ENCODE data around the gene IFITM5.

IFITM5 gene

DNA sequence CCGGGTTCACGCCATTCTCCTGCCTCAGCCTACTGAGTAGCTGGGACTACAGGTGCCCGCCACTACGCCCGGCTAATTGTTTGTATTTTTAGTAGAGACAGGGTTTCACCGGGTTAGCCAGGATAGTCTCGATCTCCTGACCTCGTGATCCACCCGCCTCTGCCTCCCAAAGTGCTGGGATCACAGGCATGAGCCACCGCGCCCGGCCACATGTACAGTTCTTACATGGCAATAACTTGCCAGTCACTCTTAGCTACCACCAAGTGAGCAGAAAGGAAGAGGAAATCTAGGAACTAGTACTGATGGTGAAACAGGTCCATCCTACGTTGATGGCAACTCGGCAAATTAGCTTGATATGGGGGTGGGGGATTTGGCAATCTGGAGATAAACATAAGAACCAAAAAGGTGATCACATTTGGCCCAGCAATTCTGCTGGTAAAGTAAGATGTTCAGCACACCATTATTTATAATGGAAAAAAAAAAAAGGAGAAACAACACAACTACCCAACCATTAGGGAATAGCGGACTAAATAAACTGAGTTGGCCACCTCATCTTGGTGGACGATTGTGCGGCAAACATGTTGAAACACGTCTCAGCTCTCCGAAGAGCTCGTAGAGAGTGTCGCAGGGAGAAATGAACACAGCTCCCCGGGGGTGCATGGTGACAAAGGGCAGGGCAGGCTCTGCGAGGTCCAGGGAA is 15.8 kb downstream of the IFITM5 start:
- DNase-seq (ENCODE audit: low spot score) = no peak

- no peak for DNase-seq (ENCODE audit: low spot score)
Measured at GRCh38 chr11:282630-283360, 16.5 kb downstream of the IFITM5 start.

DNA sequence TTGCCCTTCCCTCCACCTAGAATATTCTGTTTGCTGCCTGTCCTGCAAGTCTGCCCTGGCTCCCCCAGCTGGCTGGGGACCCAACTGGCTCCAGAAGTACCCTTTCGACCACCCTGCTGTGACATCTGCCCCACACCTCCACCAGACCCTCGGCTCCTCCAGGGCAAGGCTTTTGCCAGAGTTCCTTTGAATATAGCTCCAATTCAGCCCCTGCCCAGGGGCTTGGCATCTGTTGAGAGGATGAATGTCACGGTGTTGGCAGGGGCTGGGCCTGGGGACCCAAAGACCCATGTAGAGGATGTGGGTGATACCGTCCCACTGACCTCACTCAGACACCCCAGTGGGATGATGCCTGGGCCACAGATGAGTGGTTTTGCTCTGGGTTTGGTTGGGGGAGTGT is 17.2 kb downstream of the IFITM5 start:
- no peak for DNase-seq (ENCODE audit: low spot score)

GRCh38 chr11:281486-282161 is 17.7 kb downstream of the IFITM5 start:
- no peak for DNase-seq (ENCODE audit: low spot score)

GRCh38 chr11:280706-281485 is 18.4 kb downstream of the IFITM5 start:
- DNase-seq (ENCODE audit: low spot score) = no peak

DNA sequence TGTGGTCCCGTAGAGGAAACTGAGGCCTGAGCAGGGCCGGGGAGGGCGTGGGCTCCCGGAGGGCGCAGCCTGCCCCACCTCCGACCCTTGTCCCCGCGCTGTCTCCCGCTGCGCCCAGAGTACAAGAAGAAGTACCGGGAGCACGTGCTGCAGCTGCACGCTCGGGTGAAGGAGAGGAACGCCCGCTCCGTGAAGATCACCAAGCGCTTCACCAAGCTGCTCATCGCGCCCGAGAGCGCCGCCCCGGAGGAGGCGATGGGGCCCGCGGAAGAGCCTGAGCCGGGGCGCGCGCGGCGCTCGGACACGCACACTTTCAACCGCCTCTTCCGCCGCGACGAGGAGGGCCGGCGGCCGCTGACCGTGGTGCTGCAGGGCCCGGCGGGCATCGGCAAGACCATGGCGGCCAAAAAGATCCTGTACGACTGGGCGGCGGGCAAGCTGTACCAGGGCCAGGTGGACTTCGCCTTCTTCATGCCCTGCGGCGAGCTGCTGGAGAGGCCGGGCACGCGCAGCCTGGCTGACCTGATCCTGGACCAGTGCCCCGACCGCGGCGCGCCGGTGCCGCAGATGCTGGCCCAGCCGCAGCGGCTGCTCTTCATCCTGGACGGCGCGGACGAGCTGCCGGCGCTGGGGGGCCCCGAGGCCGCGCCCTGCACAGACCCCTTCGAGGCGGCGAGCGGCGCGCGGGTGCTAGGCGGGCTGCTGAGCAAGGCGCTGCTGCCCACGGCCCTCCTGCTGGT is 19.2 kb downstream of the IFITM5 start:
- no peak for DNase-seq (ENCODE audit: low spot score)

- no peak for DNase-seq (ENCODE audit: low spot score)
Measured at GRCh38 chr11:279040-279965, 20.0 kb downstream of the IFITM5 start.

DNA sequence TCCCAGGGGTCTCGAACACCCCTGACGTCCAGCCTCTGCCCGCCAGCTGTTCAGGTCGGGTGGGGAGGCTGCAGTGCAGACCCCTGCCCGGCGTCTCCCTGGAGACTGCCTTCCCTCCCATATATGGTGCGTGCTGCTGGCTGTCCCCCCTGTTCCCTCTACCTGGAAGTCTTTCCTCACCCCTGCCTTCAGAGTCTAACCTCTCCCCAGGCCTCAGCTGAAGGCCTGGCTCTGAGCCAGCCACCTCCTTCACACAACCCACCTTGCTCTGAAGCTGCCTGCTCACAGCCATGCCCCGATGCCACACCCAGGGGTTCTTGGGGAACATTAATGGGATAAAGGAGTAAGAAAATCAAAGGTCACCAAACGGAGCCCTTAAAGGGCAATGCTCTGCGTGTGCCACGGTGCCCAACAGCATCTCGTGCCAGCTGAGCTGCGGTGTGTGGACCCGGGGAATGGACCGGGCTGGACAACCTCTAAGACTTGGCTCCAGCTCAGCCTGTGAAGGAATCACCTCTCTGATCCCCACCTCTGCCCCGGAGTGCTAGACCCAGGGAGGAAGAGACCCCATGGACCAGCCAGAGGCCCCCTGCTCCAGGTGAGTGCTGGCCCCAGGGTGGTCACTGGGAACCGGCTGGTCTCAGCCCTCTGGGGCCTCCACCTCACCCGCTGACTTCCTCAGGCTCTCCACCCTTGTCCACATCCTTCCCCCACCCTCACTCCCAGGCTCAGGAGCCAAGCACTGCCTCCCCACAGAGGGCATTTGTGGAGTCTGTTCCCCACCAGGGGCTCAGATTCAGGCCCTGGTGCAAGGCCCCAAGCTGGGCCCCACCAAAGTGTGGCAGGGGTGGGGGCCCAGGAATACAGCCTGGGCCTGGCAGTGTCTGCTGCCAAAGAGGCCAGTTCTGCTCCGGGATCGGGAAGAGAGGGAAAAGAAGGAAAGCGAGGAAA is 21.1 kb downstream of the IFITM5 start, which contains the start of gene NLRP6:
Gene NLRP6 (plus strand): TSS at position 407 of the 951 bp plus-strand sequence. CDS start 163 bp downstream, at position 570.
- no peak for DNase-seq (ENCODE audit: low spot score)

DNA sequence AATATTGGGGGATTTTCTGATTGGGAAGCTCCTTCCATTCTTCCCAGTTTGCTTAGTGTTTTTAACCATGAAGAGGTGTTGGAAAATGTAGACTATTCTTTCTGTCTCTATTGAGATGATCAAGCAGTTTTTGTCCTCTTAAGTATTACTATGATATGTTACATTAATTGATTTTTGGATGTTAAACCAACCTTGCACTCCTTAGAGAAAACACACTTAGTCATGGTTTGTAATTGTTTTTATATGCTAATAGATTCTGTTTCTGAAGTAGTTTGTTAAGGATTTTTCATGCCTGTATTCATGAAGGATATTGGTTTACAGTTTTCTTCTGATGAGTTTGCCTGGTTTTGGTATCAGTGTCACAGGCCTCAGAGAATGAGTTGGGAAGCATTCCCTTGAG is 23.1 kb downstream of the IFITM5 start:
- DNase-seq (ENCODE audit: low spot score) = no peak

DNA sequence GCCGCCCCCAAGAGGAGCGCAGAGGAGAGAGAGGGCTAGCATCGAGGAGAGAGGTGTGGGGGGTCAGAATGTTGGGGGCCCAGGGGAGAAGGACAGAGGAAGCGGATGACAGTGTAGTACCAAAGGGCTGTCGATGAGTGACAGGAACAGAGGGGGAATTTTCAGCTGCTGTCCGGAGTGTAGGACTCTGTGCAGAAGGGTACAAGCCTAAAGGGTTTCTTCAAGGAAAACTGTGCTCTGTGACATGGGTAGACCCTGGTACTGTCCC is 26.5 kb downstream of the IFITM5 start:
- no peak for DNase-seq (ENCODE audit: low spot score)

GRCh38 chr11:272195-272930 is 27.0 kb downstream of the IFITM5 start:
- DNase-seq (ENCODE audit: low spot score) = no peak

GRCh38 chr11:271319-271715 is 28.0 kb downstream of the IFITM5 start:
- DNase-seq (ENCODE audit: low spot score) = no peak

DNA sequence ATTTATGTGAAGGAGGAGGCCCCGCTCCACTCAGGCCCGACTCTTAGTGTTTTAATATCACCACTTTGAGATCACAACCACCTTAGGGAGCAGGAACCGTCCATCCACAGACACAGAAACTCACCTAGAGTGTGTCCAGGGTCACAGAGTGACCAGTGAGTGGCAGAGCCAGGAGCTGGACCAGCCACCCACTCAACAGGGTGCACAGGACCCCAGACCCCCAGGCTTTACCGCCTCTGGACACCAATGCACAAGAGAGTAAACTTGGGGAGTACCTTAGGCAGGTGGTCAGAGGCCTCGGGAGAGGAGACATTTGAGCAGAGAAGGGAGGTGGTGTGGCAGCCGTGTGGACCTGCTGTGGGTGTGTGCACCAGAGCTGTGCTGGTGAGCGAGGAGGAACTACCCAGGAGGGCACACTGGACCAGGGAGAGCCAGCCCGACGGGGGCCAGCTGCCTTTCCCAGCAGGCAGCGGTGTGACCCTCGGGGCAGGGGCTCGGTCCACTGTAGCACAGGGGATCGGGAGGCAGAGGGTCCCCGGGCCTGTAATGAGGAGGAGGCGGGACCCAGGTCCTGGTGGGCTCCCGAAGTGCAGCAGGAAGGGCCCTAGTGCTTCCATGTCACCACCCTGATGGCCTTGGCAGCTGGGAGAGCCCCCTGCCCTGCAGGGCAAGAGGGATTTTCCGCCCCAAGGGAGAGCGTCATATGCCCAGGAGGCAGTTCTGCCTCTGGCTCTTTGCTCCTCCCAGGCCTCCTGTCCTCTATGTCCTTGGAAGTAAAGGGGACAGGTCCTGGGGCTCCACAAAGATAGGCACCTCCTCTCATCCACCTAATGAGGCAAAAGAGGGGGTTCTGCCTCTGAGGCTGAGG is 28.6 kb downstream of the IFITM5 start:
- no peak for DNase-seq (ENCODE audit: low spot score)

DNA sequence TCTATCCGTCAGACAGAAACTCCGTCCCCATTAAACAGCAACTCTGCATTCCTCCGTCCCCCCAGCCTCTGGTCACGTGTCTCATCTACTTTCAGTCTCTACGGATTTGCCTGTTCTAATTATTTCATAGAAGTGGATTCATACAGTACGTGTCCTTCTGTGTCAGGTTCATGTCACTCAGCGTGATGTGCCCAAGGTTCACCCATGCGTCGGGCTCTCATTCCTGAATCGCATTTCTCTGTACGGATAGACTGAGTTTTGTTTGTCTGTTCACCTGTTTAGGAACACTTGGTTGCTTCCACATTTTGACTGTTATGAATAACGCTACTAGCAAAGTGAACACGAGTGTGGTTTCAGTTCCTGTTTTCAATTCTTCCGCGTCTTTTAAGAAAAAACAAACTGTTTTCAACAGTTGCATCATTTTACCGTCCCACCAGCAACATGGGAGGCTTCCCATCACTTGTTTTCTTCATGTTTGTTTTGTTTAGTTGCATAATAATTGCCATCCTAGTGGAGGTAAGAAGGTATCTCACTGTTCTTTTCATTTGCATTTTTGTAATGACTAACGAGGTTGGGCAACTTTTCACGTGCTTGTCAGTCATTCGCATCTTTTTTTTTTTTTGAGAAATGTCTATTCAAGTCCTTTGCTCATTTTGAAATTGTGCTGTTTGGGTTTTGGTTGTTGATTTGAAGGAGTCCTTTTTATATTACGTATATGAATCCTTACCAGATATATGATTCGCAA is 30.0 kb downstream of the IFITM5 start:
- DNase-seq (ENCODE audit: low spot score) = peak; percentile 51

- peak; percentile 75 for DNase-seq (ENCODE audit: low spot score)
Measured at GRCh38 chr11:268716-269145, 30.6 kb downstream of the IFITM5 start.

- DNase-seq (ENCODE audit: low spot score) = no peak
Measured at GRCh38 chr11:267491-267994, 31.8 kb downstream of the IFITM5 start.

All from Ammon's horn (tissue), 1 donor.